Liver (tissue), 3 donors: ENCODE results near the gene CTXND1.

Experiments
- CTCF ChIP-seq: fragments of 150-350 bp; IDR thresholded peaks from 2 replicates; pipeline ENCODE4 v1.5.1; 2017; ENCODE audit warnings: improper control_type of control experiment, low read depth, low read length; ENCODE audit not compliant: missing input control
- GABPA ChIP-seq, 2 donors: IDR thresholded peaks in 1 of 2; conservative IDR thresholded peaks in 1 of 2; 2 replicates each; pipeline ENCODE4 v1.6.1; 2016; ENCODE audit warnings: antibody characterized with exemption in 2 of 2, mild to moderate bottlenecking in 1 of 2, moderate library complexity in 1 of 2
- JUND ChIP-seq, 2 donors: IDR thresholded peaks; 2 replicates each; pipeline ENCODE4 v1.6.1; 2016; ENCODE audit warnings: antibody characterized with exemption in 2 of 2
- RAD21 ChIP-seq, 2 donors: IDR thresholded peaks; 2 replicates each; pipeline ENCODE4 v1.6.1; 2016; ENCODE audit warnings: antibody characterized with exemption in 2 of 2, mild to moderate bottlenecking in 2 of 2
- REST ChIP-seq: IDR thresholded peaks from 2 replicates; pipeline ENCODE4 v1.6.1; 2016; ENCODE audit warnings: antibody characterized with exemption, mild to moderate bottlenecking
- SP1 ChIP-seq: IDR thresholded peaks from 2 replicates; pipeline ENCODE4 v1.6.1; 2018; ENCODE audit warnings: antibody characterized with exemption, mild to moderate bottlenecking
- YY1 ChIP-seq: IDR thresholded peaks from 2 replicates; pipeline ENCODE4 v1.6.1; 2016; ENCODE audit warnings: antibody characterized with exemption, mild to moderate bottlenecking
- donor health status: healthy.
- donor health status: healthy.

GRCh38 chr15:80214910-80215309 is 37.1 kb downstream of the CTXND1 start:
- TF ChIP-seq SP1 (no peak), CTCF (no peak), GABPA (IDR thresholded peaks at IDR 0.05 in 1 of 2, conservative IDR thresholded peaks at IDR 0.05 in 1 of 2) (no peak), YY1 (peak; percentile 40), REST (no peak), JUND (IDR thresholded peaks at IDR 0.05) (no peak), RAD21 (IDR thresholded peaks at IDR 0.05) (no peak)
